GM18873 (cell line): ENCODE data around the gene PRMT1.
"Not testable (repeated sequence)": the region's sequence is repeated elsewhere in the genome, so short reads cannot be mapped to it uniquely, and the experiment has no call there.

ENCODE experiments used
- ATAC-seq: cut with Tn5 transposase; IDR thresholded peaks from one replicate; pipeline ENCODE4 v1.9.1; 2021; ENCODE audit warnings: mild to moderate bottlenecking, moderate library complexity, moderate number of reproducible peaks; ENCODE audit not compliant: unreplicated experiment, low FRiP score

Gene PRMT1

DNA sequence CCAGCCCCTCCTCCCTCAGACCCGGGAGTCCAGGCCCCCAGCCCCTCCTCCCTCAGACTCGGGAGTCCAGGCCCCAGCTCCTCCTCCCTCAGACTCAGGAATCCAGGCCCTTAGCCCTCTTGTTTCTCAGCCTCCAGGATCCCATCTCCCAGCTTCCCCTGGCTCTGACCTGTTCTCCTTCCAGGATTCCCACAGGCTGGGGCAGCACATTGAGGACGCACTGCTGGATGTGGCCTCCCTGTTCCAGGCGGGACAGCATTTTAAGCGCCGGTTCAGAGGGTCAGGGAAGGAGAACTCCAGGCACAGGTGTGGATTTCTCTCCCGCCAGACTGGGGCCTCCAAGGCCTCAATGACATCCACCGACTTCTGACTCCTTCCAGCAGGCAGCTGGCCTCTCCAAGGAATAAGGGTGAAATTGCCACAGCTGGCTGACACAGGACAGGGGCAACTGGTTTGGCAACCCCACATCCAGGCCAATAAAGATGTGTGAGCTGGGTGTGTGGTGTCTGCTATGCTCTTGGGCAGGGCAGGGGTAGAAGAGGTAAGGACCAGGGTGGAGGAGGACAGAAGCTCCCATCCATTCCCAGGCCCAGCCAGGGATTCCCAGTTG, 36.3 kb downstream of the PRMT1 start:
- ATAC-seq: no peak

DNA sequence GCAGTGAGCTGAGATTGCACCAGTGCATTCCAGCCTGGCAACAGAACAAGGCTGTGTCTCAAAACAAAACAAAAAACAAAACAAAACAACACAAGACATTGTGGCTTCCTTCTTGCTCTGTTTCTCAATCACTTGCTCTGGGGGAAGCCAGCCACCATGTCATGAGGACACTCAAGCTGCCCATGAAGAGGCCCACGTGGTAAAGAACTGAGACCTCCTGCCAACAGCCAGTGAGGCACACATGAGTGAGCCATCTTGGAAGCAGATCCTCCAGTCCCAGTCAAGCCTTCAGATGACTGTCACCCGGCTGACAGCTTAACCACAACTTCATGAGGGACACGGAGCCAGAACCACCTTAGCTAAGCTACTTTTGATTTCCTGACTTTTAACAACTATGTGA, 39.1 kb downstream of the PRMT1 start:
- no peak for ATAC-seq

DNA sequence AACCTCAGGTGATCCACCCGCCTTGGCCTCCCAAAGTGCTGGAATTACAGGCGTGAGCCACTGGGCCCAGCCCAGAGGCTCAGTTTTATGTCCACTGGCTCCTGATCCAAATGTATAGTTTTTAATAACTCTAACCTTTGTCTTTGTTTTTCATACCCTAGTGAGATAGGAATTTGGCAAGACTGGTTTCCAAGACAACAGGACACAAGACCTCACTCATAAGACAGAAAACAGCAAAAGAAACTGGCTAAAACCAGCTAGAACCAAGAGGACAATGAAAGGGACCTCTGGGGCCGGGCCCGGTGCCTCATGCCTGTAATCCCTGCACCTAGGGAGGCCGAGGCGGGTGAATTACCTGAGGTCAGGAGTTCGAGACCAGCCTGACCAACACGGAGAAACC, 41.4 kb downstream of the PRMT1 start:
- no peak for ATAC-seq

DNA sequence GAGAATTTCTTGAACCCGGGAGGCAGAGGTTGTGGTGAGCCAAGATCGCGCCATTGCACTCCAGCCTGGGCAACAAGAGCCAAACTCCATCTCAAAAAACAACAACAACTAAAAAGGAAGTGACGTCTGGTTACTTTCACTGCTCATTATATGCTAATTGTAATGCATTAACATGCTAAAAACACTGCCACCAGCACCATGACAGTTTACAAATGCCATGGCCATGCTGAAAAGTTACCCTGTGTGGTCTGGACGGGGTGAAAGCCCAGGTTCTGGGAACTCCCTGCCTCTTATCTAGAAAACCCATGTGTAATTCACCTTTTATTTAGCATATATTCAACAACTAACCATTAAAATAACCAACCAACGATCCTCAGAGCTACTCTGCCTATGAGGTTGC, 41.9 kb downstream of the PRMT1 start:
- no peak for ATAC-seq

DNA sequence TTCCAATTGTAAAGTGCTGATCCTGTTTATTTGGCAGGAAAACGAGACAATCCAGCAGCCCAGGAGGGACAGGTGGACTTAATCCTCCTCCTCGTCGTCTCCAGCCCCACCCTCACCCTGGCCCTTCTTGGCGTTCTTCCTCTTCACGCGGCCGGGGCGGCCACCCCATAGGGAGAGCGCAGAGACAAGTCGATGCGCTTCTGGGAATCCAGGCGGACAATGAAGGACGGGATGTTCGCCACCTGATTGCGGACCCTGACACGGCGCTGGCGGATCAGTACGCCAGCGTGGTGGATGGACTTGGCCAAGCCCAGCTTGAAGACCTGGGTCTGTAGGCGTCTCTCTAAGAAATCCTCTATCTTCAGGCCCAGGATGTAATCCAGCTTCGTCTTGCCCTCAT, 42.3 kb downstream of the PRMT1 start:
- not testable (repeated sequence) for ATAC-seq

DNA sequence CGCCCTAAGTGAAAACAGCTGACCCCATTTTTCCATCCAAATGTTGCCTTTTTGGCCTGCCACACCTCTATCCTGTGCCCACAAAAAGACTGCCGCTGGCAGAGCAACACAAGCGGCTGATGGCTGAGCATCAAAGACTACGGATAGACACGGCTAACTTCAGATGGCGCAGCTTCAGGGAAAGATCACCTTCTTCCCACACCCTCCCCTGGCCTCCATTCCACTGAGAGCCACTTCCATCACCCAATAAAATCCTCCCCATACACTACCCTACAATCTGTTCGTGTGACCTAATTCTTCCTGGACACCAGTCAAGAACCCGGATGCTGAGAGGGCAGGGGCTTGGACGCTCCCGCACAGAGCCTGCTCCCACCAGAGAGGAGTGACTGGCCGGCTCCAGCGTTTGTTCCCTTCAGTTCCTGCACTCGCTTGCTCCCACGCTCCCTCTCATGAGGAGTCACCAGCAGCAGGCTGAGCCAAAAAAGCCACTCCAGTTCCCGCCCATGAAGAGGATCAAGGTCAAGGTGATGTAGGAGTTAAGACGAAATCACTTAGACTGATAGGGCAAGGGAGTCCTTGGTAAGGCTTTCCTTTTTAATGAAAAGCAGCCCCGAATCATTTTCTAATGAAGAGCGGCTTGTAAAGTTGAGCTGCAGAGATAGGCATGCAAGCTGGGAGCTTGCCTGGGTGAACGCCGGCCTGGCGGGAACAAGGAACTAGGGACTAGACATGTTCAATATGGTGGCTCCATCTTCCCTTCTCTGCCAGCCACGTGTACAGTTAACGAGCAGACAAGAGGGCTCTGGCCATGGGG, 50.4 kb downstream of the PRMT1 start:
- ATAC-seq: no peak

DNA sequence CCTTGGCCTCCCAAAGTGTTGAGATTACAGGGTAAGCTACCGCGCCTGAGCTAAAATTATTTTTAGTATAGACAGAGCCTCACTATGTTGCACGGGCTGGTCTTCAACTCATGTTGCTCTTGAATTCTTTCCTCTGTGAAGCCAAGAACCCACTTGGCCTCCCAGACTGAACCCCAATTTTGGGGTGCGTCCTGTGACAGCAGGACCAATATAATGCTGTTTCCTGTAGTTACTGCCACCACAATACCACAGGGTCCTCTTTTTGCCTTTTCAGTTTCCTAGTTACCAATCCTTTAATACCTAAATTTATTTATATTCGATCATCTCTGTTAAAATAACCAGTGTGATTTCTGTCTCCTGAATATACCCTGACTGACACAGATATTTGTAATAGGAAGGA, 53.1 kb downstream of the PRMT1 start:
- ATAC-seq: no peak
